Heart left ventricle (tissue), 13 donors: Measurements from ENCODE around the gene GATAD2A.

Experiments
- POLR2A ChIP-seq, 2 donors: fragments of 450-650 bp; IDR thresholded peaks; one replicate each; pipeline ENCODE4 v1.6.1; 2017; ENCODE audit warnings: antibody characterized with exemption in 2 of 2, mild to moderate bottlenecking in 2 of 2, moderate library complexity in 2 of 2
- TF ChIP-seq, protein P1 (sequence below), 12 donors: fragments of 200-600 bp; sonication (generic) in 4 of 12; IDR thresholded peaks; one replicate each; pipeline versions ENCODE4 v1.5.0 to v1.8.0; 2018 to 2022; ENCODE audit warnings: antibody characterized with exemption in 12 of 12, mild to moderate bottlenecking in 5 of 12
- donor health status: ischemic (EF 13 %, LVEDD 7.1; RV severe dilation, severe dysfunction).
- donor health status: DM: no; HTN: yes; CAD: no.
- donor health status: DM: no; HTN: no; CAD: no.
- donor health status: ischemic (EF 25% LVEDD 6.9; RV normal size, moderate dysfunction).
- donor health status: ischemic (EF 25% LVEDD 5.7; RV mildly dilated, moderate dysfunction).
- donor health status: ischemic (EF 35%, LVEDD 5.7; RV mildly dilated, moderate dysfunction).
- donor health status: nonischemic (EF 11% LVEDD 7.7; RV severe dilation, severe dysfunction).
- donor health status: DM: yes; HTN: yes; CAD: no.
- donor health status: PGD.
- donor health status: ischemic (EF 29% LVEDD 5.4; RV normal size, mild dysfunction).
- donor health status: nonischemic (EF 23%, LVEDD 6.1; RV moderate dilation, normal function).

DNA sequence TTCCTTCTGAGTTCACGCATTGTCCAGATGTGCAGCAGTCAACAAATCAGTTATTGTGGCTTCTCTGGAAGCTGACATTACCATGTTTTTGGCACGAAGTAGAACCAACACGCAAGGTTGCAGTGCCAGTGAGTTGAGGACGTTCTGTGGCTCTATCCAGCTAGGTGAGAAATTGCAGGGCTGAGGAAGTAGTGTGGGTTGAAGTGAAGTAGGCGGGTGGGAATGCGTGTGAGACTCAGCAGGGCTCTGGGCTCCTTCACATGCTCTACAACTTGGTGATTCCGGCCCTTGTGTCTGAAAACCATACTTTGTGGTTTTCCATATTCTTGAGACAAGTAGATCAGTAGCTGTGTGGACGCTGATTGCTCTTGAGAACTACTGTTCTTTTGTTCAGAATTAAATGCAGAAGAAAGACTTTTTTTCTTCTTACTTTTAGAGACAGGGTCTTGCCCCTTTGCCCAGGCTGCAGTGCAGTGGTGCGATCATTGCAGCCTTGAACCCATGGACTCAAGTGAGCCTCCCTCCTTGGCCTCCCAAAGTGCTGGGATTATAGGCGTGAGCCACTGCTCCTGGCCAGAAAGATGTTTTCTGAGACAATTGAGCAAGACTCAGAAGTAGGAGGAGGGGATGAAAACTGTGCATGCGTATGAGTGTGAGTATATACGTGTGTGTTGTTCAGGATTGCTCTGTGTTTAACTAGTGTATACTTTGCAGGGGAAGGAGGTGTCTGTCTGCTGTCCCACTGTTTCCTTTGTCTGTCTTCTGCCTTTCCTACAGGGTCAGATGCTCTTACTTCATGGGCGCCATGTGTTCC, 46.2 kb downstream of the GATAD2A start:
- TF ChIP-seq, protein P1, sequence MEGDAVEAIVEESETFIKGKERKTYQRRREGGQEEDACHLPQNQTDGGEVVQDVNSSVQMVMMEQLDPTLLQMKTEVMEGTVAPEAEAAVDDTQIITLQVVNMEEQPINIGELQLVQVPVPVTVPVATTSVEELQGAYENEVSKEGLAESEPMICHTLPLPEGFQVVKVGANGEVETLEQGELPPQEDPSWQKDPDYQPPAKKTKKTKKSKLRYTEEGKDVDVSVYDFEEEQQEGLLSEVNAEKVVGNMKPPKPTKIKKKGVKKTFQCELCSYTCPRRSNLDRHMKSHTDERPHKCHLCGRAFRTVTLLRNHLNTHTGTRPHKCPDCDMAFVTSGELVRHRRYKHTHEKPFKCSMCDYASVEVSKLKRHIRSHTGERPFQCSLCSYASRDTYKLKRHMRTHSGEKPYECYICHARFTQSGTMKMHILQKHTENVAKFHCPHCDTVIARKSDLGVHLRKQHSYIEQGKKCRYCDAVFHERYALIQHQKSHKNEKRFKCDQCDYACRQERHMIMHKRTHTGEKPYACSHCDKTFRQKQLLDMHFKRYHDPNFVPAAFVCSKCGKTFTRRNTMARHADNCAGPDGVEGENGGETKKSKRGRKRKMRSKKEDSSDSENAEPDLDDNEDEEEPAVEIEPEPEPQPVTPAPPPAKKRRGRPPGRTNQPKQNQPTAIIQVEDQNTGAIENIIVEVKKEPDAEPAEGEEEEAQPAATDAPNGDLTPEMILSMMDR (IDR thresholded peaks at IDR 0.05): no peak
- no peak for TF ChIP-seq POLR2A (IDR thresholded peaks at IDR 0.05)
